ENCODE measurements around the gene CD47. TPM values are rescaled to one million over a fixed set of nuclear protein-coding genes. Genes with fewer than 3 reads are reported as not detected.

CD47 gene
- total RNA-seq, 1 experiment from 2014 or later: 63.6 TPM

DNA sequence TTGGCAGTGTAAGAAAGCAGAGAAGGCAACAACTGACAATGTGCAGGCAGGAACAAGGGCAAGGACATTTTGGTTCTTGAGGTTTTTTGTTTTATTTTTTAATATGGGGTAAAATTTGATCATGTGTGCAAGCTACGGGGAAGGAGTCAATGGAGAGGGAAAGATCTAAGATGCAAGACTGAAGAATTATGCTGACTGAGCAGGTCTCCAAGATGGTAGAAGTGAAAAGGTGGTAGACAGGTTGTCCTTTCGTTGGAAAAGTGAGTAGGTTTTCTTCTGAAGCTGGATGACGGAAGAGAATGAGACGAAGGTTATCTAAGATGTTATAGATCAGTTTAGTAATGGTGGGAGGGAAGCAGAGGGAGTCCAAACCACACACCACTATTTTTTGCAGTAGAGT is 4.2 kb downstream of the CD47 start:
- H3F3A ChIP-seq (ENCODE audit: low read length, unreplicated experiment): no peaks in the 10 kb centered on the region
- BruUV-seq (replicated peaks): no TSS peak
- ChIA-PET CTCF (no interaction called here), POLR2A (ENCODE audit: unreplicated experiment) (no interaction called here)
- H4K20me1 ChIP-seq (ENCODE audit: low read length): no peaks in the 10 kb centered on the region
- intact Hi-C loops (cut with micrococcal nuclease): loop anchor here (5.0 kb wide), 2 partner anchors 91 to 159 kb away; no protein-coding TSS in a partner anchor
- H3K4me1 ChIP-seq (ENCODE audit: insufficient read depth, low read length): peaks cover 14% of the 10 kb centered on the region; the same call in 1 of the 2 replicates
- no peaks in the 10 kb centered on the region for H3K27me3 ChIP-seq (ENCODE audit: low read length)
- no peak overlapping the region for H3K9ac ChIP-seq (ENCODE audit: low read length)
- H3K9me3 ChIP-seq (ENCODE audit: low read length): no peaks in the 10 kb centered on the region
- peaks cover 89% of the 10 kb centered on the region for H3K79me2 ChIP-seq (ENCODE audit: low read length)
- H3K36me3 ChIP-seq (ENCODE audit: low read depth, low read length): no peaks in the 10 kb centered on the region
- no peak overlapping the region for H3K4me3 ChIP-seq (ENCODE audit: low read length)
- no peak for DNase-seq
- ATAC-seq: no peak
- no peak for TF ChIP-seq EZH2phosphoT487 (IDR thresholded peaks at IDR 0.05; ENCODE audit: borderline replicate concordance, low read length)
- TF ChIP-seq, protein P1, sequence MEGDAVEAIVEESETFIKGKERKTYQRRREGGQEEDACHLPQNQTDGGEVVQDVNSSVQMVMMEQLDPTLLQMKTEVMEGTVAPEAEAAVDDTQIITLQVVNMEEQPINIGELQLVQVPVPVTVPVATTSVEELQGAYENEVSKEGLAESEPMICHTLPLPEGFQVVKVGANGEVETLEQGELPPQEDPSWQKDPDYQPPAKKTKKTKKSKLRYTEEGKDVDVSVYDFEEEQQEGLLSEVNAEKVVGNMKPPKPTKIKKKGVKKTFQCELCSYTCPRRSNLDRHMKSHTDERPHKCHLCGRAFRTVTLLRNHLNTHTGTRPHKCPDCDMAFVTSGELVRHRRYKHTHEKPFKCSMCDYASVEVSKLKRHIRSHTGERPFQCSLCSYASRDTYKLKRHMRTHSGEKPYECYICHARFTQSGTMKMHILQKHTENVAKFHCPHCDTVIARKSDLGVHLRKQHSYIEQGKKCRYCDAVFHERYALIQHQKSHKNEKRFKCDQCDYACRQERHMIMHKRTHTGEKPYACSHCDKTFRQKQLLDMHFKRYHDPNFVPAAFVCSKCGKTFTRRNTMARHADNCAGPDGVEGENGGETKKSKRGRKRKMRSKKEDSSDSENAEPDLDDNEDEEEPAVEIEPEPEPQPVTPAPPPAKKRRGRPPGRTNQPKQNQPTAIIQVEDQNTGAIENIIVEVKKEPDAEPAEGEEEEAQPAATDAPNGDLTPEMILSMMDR (conservative IDR thresholded peaks at IDR 0.05; ENCODE audit: low read depth, low read length): no peak
- TF ChIP-seq EZH2 (IDR thresholded peaks at IDR 0.05; ENCODE audit: low read length, unreplicated experiment): no peak
- H3K27ac ChIP-seq (ENCODE audit: low read length): no peak overlapping the region
- no peak overlapping the region for H2AFZ ChIP-seq (ENCODE audit: low read length)
- no peaks in the 10 kb centered on the region for H3K9me2 ChIP-seq (replicated peaks; ENCODE audit: low read length)
- H3K4me2 ChIP-seq (ENCODE audit: low read length): no peak overlapping the region

DNA sequence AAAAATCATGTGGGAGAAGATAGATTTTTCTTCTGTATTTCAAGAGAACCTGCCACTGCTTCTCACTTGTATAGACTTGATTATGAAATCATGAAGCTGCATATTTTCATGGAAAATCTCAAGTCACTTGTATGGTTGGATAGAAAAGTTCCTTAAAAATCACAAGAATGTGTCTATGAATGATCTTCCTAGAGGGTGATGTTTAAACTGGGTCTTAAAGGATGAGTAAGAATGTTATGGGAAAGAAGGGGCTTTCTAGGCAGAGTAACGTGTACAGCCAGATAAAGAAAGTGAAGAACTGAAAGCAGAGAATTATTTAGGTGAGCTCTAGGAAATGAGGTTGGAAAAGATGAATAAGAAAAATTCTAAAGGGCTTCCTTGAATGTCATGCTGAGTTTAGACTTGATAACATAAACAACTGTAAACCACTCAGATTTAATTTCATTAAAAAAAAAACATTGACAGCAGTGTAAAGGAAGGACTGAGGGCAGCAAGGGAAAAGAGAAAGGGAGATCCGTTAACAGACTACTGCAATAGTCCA is 5.0 kb downstream of the CD47 start:
- Histone ChIP-seq H3K9ac (ENCODE audit: low read length) (no peak overlapping the region), H2AFZ (ENCODE audit: low read length) (no peak overlapping the region), H3K4me2 (ENCODE audit: low read length) (no peak overlapping the region), H3K27me3 (ENCODE audit: low read length) (no peaks in the 10 kb centered on the region), H3K4me1 (ENCODE audit: insufficient read depth, low read length) (peaks cover 10% of the 10 kb centered on the region; the same call in 1 of the 2 replicates), H4K20me1 (ENCODE audit: low read length) (no peaks in the 10 kb centered on the region), H3F3A (ENCODE audit: low read length, unreplicated experiment) (no peaks in the 10 kb centered on the region), H3K36me3 (ENCODE audit: low read depth, low read length) (no peaks in the 10 kb centered on the region), H3K79me2 (ENCODE audit: low read length) (peaks cover 96% of the 10 kb centered on the region), H3K9me2 (replicated peaks; ENCODE audit: low read length) (no peaks in the 10 kb centered on the region), H3K4me3 (ENCODE audit: low read length) (no peak overlapping the region), H3K9me3 (ENCODE audit: low read length) (no peaks in the 10 kb centered on the region), H3K27ac (ENCODE audit: low read length) (no peak overlapping the region)
- ChIA-PET CTCF (interaction anchor here (0.6 kb wide), 1 partner anchor 276 kb away, joined by 4 read pairs; no protein-coding TSS in a partner anchor), POLR2A (ENCODE audit: unreplicated experiment) (no interaction called here)
- TF ChIP-seq EZH2phosphoT487 (IDR thresholded peaks at IDR 0.05; ENCODE audit: borderline replicate concordance, low read length) (no peak), EZH2 (IDR thresholded peaks at IDR 0.05; ENCODE audit: low read length, unreplicated experiment) (no peak)
- TF ChIP-seq, protein P1 (conservative IDR thresholded peaks at IDR 0.05; ENCODE audit: low read depth, low read length): no peak
- no peak for ATAC-seq
- no TSS peak for BruUV-seq (replicated peaks)
- intact Hi-C loops (cut with micrococcal nuclease): loop anchor here (5.0 kb wide), 2 partner anchors 91 to 159 kb away; no protein-coding TSS in a partner anchor
- DNase-seq: no peak

DNA sequence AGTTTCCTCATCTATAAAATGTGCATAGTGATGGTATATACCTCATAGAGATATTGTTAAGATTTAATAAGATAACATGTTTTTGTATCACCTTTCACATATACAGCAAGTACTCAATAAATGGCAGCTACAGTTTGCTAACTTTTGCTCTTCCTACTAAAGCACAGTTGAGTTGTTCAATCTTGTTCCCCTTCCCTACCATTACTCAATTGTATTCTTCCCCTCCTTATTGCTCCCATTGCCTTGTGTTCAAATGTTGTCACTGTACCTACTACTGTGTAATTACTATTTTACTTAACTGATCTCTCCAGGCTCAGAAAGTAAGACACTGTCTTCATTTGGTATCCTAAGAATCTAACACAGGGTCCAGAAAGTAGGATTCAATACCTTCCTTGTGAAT is 5.5 kb downstream of the CD47 start:
- H3K9me3 ChIP-seq (ENCODE audit: low read length): no peaks in the 10 kb centered on the region
- H3K9me2 ChIP-seq (replicated peaks; ENCODE audit: low read length): no peaks in the 10 kb centered on the region
- TF ChIP-seq, protein P1 (conservative IDR thresholded peaks at IDR 0.05; ENCODE audit: low read depth, low read length): no peak
- ATAC-seq: no peak
- no peaks in the 10 kb centered on the region for H3K27me3 ChIP-seq (ENCODE audit: low read length)
- H3K4me3 ChIP-seq (ENCODE audit: low read length): no peak overlapping the region
- no TSS peak for BruUV-seq (replicated peaks)
- H3F3A ChIP-seq (ENCODE audit: low read length, unreplicated experiment): no peaks in the 10 kb centered on the region
- H2AFZ ChIP-seq (ENCODE audit: low read length): no peak overlapping the region
- ChIA-PET POLR2A (ENCODE audit: unreplicated experiment) (no interaction called here), CTCF (interaction anchor here (0.6 kb wide), 1 partner anchor 276 kb away, joined by 4 read pairs; no protein-coding TSS in a partner anchor)
- peaks cover 93% of the 10 kb centered on the region for H3K79me2 ChIP-seq (ENCODE audit: low read length)
- no peaks in the 10 kb centered on the region for H4K20me1 ChIP-seq (ENCODE audit: low read length)
- H3K4me1 ChIP-seq (ENCODE audit: insufficient read depth, low read length): peaks cover 15% of the 10 kb centered on the region; the same call in 1 of the 2 replicates
- no peaks in the 10 kb centered on the region for H3K36me3 ChIP-seq (ENCODE audit: low read depth, low read length)
- DNase-seq: no peak
- no peak overlapping the region for H3K9ac ChIP-seq (ENCODE audit: low read length)
- no peak overlapping the region for H3K4me2 ChIP-seq (ENCODE audit: low read length)
- intact Hi-C loops (cut with micrococcal nuclease): loop anchor here (5.0 kb wide), 2 partner anchors 92 to 158 kb away; no protein-coding TSS in a partner anchor
- H3K27ac ChIP-seq (ENCODE audit: low read length): no peak overlapping the region

Measured in PC-3 (cell line).